PFSK-1 (cell line): ENCODE results near the gene IMP4.
A peak's percentile ranks its signal among the peaks of the same experiment; 100 is the strongest.

ENCODE experiments used
- POLR2AphosphoS5 ChIP-seq: IDR thresholded peaks from 2 replicates; pipeline ENCODE4 v1.6.1; 2012; ENCODE audit warnings: low read depth, mild to moderate bottlenecking, control low read depth, low read length, moderate library complexity
- REST ChIP-seq, 2 experiments: IDR thresholded peaks; 2 replicates each; pipeline versions ENCODE4 v1.6.1 to v1.8.0; 2011 to 2012; ENCODE audit warnings: low read depth in 2 of 2, low read length in 2 of 2, control low read depth in 1 of 2, inconsistent platforms in 1 of 2, mild to moderate bottlenecking in 1 of 2, moderate library complexity in 1 of 2; ENCODE audit not compliant: insufficient read depth in 1 of 2
- SIN3A ChIP-seq: IDR thresholded peaks from 2 replicates; pipeline ENCODE4 v1.6.1; 2012; ENCODE audit warnings: mild to moderate bottlenecking, low read length, moderate library complexity, borderline replicate concordance; ENCODE audit not compliant: insufficient read depth

DNA sequence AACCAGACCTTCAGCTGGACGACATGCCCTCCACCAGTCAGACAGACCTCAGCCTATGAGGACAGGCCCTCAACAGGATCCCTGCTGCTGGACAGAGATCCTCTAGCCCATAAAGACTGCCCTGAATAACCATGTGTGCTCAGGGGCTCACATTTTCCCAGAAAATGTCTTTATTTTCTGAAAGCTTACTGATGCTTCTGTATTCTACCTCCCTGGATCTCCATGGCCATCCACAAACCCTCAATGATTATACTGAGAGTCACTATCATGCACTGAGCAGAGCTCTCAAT lies 11.4 kb downstream of the IMP4 start:
- TF ChIP-seq POLR2AphosphoS5 (no peak), REST (IDR thresholded peaks at IDR 0.05; ENCODE audit: insufficient read depth in 1 of 2, low read depth in 2 of 2, low read length in 2 of 2) (peak; percentile 34 to 55; a peak in 1 of 4 replicates), SIN3A (no peak)
